ENCODE measurements around the gene GDF2. TPM values are rescaled to one million over a fixed set of nuclear protein-coding genes. Genes with fewer than 3 reads are reported as not detected.

GDF2 gene
- total RNA-seq, 1 experiment from 2014 or later = not detected

GRCh38 chr10:47357911-47358310 is 35.7 kb downstream of the GDF2 start:
- H2BK5ac ChIP-seq (ENCODE audit: insufficient read length, low read length) = no peak overlapping the region
- no peak overlapping the region for H3K4me2 ChIP-seq (ENCODE audit: insufficient read depth, insufficient read length, low read length)
- H3K14ac ChIP-seq (ENCODE audit: insufficient read depth, low read length) = no peak overlapping the region
- no peak overlapping the region for H4K91ac ChIP-seq (ENCODE audit: insufficient read length, low read depth, low read length)
- Mint-ChIP-seq H3K4me3 (no peak overlapping the region), H3K4me1 (peaks cover 5 to 10% of the 10 kb centered on the region in 2 experiments; a peak in 3 of 4 replicates), H3K9me3 (no peaks in the 10 kb centered on the region), H3K27ac (no peak overlapping the region), H3K27me3 (ENCODE audit: low read depth) (no peaks in the 10 kb centered on the region; the same call in 1 of the 2 replicates), H3K36me3 (ENCODE audit: insufficient read depth in 1 of 3, low read depth in 3 of 3) (no peaks in the 10 kb centered on the region)
- no peak overlapping the region for H2BK12ac ChIP-seq (ENCODE audit: insufficient read length, low read depth, low read length)
- H3K18ac ChIP-seq (ENCODE audit: insufficient read length, low read depth, low read length) = no peak overlapping the region
- no peak overlapping the region for H2AFZ ChIP-seq (ENCODE audit: low read length)
- no peaks in the 10 kb centered on the region for H3K4me1 ChIP-seq (ENCODE audit: insufficient read depth, low read length)
- no peak overlapping the region for H4K5ac ChIP-seq (ENCODE audit: insufficient read length, low read depth, low read length)
- no peak overlapping the region for H2AK5ac ChIP-seq (ENCODE audit: insufficient read length, low read length)
- TF ChIP-seq CTCF (conservative IDR thresholded peaks at IDR 0.05) = no peak
- no peak overlapping the region for H3K56ac ChIP-seq (ENCODE audit: insufficient read length, low read depth, low read length)
- H3K9me3 ChIP-seq (ENCODE audit: control insufficient read depth, low read depth, low read length) = no peaks in the 10 kb centered on the region
- H4K20me1 ChIP-seq (ENCODE audit: control insufficient read depth, insufficient read depth, insufficient read length) = no peaks in the 10 kb centered on the region
- H3K27ac ChIP-seq (ENCODE audit: insufficient read length, low read depth, low read length) = no peak overlapping the region
- no peak overlapping the region for H4K8ac ChIP-seq (replicated peaks; ENCODE audit: insufficient read length, low read depth, low read length)
- no peaks in the 10 kb centered on the region for H3K27me3 ChIP-seq (ENCODE audit: insufficient read depth, low read length)
- no peak overlapping the region for H3T11ph ChIP-seq (ENCODE audit: low read length)
- no peak overlapping the region for H2BK15ac ChIP-seq (ENCODE audit: low read depth, low read length)
- no peaks in the 10 kb centered on the region for H3K23me2 ChIP-seq (ENCODE audit: insufficient read length, low read depth, low read length, poor library complexity, severe bottlenecking)
- H3K9ac ChIP-seq (ENCODE audit: extremely low read depth, insufficient read length, low read length) = no peak overlapping the region
- no peaks in the 10 kb centered on the region for H3K79me2 ChIP-seq (ENCODE audit: insufficient read depth, low read length)
- H2BK20ac ChIP-seq (ENCODE audit: low read depth, low read length, poor library complexity, severe bottlenecking) = no peak overlapping the region
- no peak overlapping the region for H3K23ac ChIP-seq (ENCODE audit: insufficient read length, low read depth, low read length)
- H3K79me1 ChIP-seq (ENCODE audit: insufficient read depth, low read depth, low read length, poor library complexity, severe bottlenecking) = no peaks in the 10 kb centered on the region
- no CpG with 5 or more reads among the region's 3 CpGs for WGBS (ENCODE audit: extremely low coverage, insufficient read length, low lambda C conversion rate)
- no peak overlapping the region for H3K4ac ChIP-seq (ENCODE audit: low read depth, low read length)
- no peak overlapping the region for H2BK120ac ChIP-seq (ENCODE audit: low read depth, low read length, poor library complexity, severe bottlenecking)
- no peak for DNase-seq
